OCI-LY1 (cell line): Measurements from ENCODE around the gene SLC16A6.

Experiments used
- CTCF ChIP-seq: fragments of 200-600 bp; sonication (generic), shearing (Covaris generic); IDR thresholded peaks from 2 replicates; pipeline ENCODE4 v1.5.1; 2017; ENCODE audit warnings: mild to moderate bottlenecking, antibody characterized with exemption, low read length, moderate library complexity, mixed read lengths
- EZH2 ChIP-seq: fragments of 200-600 bp; sonication (generic), shearing (Covaris generic); IDR thresholded peaks from 2 replicates; pipeline ENCODE4 v1.8.0; 2017; ENCODE audit warnings: borderline replicate concordance, mixed run types, mild to moderate bottlenecking, antibody characterized with exemption, low read length, moderate library complexity, mixed read lengths

GRCh38 chr17:68255731-68256538 is 35.0 kb downstream of the SLC16A6 start:
- TF ChIP-seq EZH2 (no peak), CTCF (no peak)
